Medulla oblongata (tissue), 1 donor: Measurements from ENCODE around the gene IGF2.

ENCODE experiments used
- DNase-seq: peaks from one replicate; pipeline ENCODE4 v3.0.0-alpha.2; 2015; ENCODE audit errors: extremely low spot score

The IGF2 gene

GRCh38 chr11:2169626-2170570, 30.7 kb upstream of the IGF2 start:
- no peak for DNase-seq

GRCh38 chr11:2169005-2169378, 29.8 kb upstream of the IGF2 start:
- no peak for DNase-seq

- DNase-seq: no peak
These were observed 29.3 kb upstream of the IGF2 start for GRCh38 chr11:2168286-2169004.

GRCh38 chr11:2167141-2168045, 28.2 kb upstream of the IGF2 start:
- DNase-seq: no peak

- no peak for DNase-seq
These were observed 27.1 kb upstream of the IGF2 start for GRCh38 chr11:2166091-2166851.

GRCh38 chr11:2165571-2165970, 26.4 kb upstream of the IGF2 start:
- no peak for DNase-seq

- DNase-seq: no peak
These were observed 25.8 kb upstream of the IGF2 start for GRCh38 chr11:2164861-2165555.

GRCh38 chr11:2164081-2164480, 24.9 kb upstream of the IGF2 start:
- DNase-seq: no peak

GRCh38 chr11:2163428-2163978, 24.3 kb upstream of the IGF2 start:
- no peak for DNase-seq

- no peak for DNase-seq
These were observed 21.6 kb upstream of the IGF2 start, which contains the start of gene INS for GRCh38 chr11:2160736-2161259. INS (minus strand) TSS chr11:2161209; CDS start chr11:2160971, 238 bp downstream.

- no peak for DNase-seq
These were observed 20.6 kb upstream of the IGF2 start for GRCh38 chr11:2159536-2160413.

GRCh38 chr11:2158966-2159365, 19.8 kb upstream of the IGF2 start:
- no peak for DNase-seq

GRCh38 chr11:2158296-2158737, 19.1 kb upstream of the IGF2 start:
- no peak for DNase-seq

- peak; percentile 45 for DNase-seq
These were observed 18.3 kb upstream of the IGF2 start for GRCh38 chr11:2157294-2158040.

- peak; percentile 56 for DNase-seq
These were observed 17.4 kb upstream of the IGF2 start for GRCh38 chr11:2156416-2157182.

- DNase-seq: no peak
These were observed 16.3 kb upstream of the IGF2 start for GRCh38 chr11:2155511-2155910.

- no peak for DNase-seq
These were observed 15.7 kb upstream of the IGF2 start for GRCh38 chr11:2154889-2155288.
